Smooth muscle cell (in vitro differentiated cells): ENCODE measurements around the gene ROR2. TPM values are rescaled to one million over a fixed set of nuclear protein-coding genes. Genes with fewer than 3 reads are reported as not detected.

ENCODE experiments used
- DNase-seq: peaks from one replicate; lab custom pipeline; 2025; ENCODE audit not compliant: unreplicated experiment; lab: John Stamatoyannopoulos, UW
- H2AFZ ChIP-seq: fragments of 200-600 bp; sonication (generic); 2 replicates; pipeline ENCODE4 v1.6.0; 2016; ENCODE audit warnings: antibody characterized with exemption, low read depth, mild to moderate bottlenecking
- H3F3A ChIP-seq: fragments of 200-600 bp; sonication (generic); 2 replicates; pipeline ENCODE4 v1.6.0; 2017; ENCODE audit warnings: antibody characterized with exemption, low read depth
- H3K27ac ChIP-seq: fragments of 200-600 bp; sonication (generic); 2 replicates; pipeline ENCODE4 v1.5.1; 2016; ENCODE audit warnings: low read depth, mild to moderate bottlenecking
- H3K27me3 ChIP-seq: fragments of 200-600 bp; sonication (generic); 2 replicates; pipeline ENCODE4 v1.6.1; 2016; ENCODE audit warnings: low read depth, mild to moderate bottlenecking
- H3K36me3 ChIP-seq: fragments of 200-600 bp; sonication (generic); 2 replicates; pipeline ENCODE4 v1.5.1; 2016; ENCODE audit warnings: low read depth
- H3K4me1 ChIP-seq: fragments of 200-600 bp; sonication (generic); 2 replicates; pipeline ENCODE4 v1.5.1; 2016; ENCODE audit warnings: low read depth
- H3K4me2 ChIP-seq: fragments of 200-600 bp; sonication (generic); 2 replicates; pipeline ENCODE4 v1.6.0; 2016; ENCODE audit warnings: mild to moderate bottlenecking
- H3K4me3 ChIP-seq: fragments of 200-600 bp; sonication (generic); 2 replicates; pipeline ENCODE4 v1.5.1; 2016; ENCODE audit warnings: mild to moderate bottlenecking
- H3K79me2 ChIP-seq: fragments of 200-600 bp; sonication (generic); 2 replicates; pipeline ENCODE4 v1.6.0; 2016; ENCODE audit warnings: low read depth, mild to moderate bottlenecking
- H3K9ac ChIP-seq: fragments of 200-600 bp; sonication (generic); 2 replicates; pipeline ENCODE4 v1.6.0; 2016; ENCODE audit warnings: low read depth
- H3K9me3 ChIP-seq: fragments of 200-600 bp; sonication (generic); replicated peaks from 2 replicates; pipeline ENCODE4 v1.5.1; 2016; ENCODE audit warnings: low read depth
- H4K20me1 ChIP-seq: fragments of 200-600 bp; sonication (generic); 2 replicates; pipeline ENCODE4 v1.6.0; 2016; ENCODE audit warnings: low read depth
- WGBS: methylation state at CpG from one replicate; pipeline ENCODE4 v1.1.7; 2016; ENCODE audit warnings: low lambda C conversion rate; 5-methylcytosine and 5-hydroxymethylcytosine counted together
- polyA plus RNA-seq: library from polyadenylated mRNA; unstranded; fragments of >200 nt; fragmentation: Nextera tagmentation; extraction: Ambion mirVana; gene quantifications from 2 replicates; pipeline ENCODE4 v1.2.1, GENCODE V29; 2016
- total RNA-seq: library from RNA; depleted of rRNA; stranded (reverse); fragments of >200 nt; gene quantifications from 2 replicates; pipeline ENCODE4 v1.2.3, GENCODE V29; 2014
- TF ChIP-seq, protein P1 (sequence below): fragments of 200-600 bp; sonication (generic); IDR thresholded peaks from 2 replicates; pipeline ENCODE4 v1.5.1; 2017; ENCODE audit warnings: borderline replicate concordance, mild to moderate bottlenecking, antibody characterized with exemption; ENCODE audit not compliant: insufficient read depth, poor library complexity, severe bottlenecking

Gene ROR2
- total and polyA plus RNA-seq, 2 experiments from 2014 or later: 16.7 to 21.7 TPM

DNA sequence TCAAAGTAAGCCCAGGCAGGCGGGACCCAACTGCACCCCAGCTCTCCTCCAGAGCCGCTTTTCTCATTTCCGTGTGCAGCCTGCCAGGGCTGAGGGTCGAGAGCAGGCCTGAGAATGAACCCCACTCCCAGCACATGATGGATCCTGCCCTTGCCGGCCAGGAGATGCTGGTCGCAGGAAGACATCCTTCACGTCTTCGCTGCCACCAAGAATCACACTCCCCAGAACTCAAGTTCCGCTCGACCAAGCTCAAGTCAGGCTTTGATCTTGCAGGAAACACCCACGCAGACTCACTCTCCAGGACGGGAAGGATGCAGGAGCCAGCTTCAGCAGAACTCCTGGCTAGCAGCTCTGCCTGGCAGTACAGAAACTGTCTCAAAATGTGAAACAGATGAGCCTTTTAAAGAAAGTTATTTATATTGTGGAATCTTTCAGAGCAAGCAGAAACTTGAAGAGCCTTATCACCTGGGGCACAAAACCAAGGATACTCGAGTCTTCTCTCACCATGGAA is 102.4 kb downstream of the ROR2 start:
- no peak overlapping the region for H2AFZ ChIP-seq
- WGBS: 36% methylated on average over 13 of the region's 13 CpGs
- H3K27me3 ChIP-seq: no peaks in the 10 kb centered on the region
- TF ChIP-seq, protein P1, sequence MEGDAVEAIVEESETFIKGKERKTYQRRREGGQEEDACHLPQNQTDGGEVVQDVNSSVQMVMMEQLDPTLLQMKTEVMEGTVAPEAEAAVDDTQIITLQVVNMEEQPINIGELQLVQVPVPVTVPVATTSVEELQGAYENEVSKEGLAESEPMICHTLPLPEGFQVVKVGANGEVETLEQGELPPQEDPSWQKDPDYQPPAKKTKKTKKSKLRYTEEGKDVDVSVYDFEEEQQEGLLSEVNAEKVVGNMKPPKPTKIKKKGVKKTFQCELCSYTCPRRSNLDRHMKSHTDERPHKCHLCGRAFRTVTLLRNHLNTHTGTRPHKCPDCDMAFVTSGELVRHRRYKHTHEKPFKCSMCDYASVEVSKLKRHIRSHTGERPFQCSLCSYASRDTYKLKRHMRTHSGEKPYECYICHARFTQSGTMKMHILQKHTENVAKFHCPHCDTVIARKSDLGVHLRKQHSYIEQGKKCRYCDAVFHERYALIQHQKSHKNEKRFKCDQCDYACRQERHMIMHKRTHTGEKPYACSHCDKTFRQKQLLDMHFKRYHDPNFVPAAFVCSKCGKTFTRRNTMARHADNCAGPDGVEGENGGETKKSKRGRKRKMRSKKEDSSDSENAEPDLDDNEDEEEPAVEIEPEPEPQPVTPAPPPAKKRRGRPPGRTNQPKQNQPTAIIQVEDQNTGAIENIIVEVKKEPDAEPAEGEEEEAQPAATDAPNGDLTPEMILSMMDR: no peak
- H3K36me3 ChIP-seq: no peaks in the 10 kb centered on the region
- H3K9ac ChIP-seq: no peak overlapping the region
- peaks cover 3% of the 10 kb centered on the region for H3K79me2 ChIP-seq
- H3K9me3 ChIP-seq: no peaks in the 10 kb centered on the region
- peak overlapping the region; percentile 24 for H3K4me2 ChIP-seq
- H3K4me1 ChIP-seq: peaks cover 36% of the 10 kb centered on the region
- peak overlapping the region; percentile 18 for H3K27ac ChIP-seq
- H3K4me3 ChIP-seq: no peak overlapping the region
- H4K20me1 ChIP-seq: peaks cover 44% of the 10 kb centered on the region
- DNase-seq: no peak
- peaks cover 8% of the 10 kb centered on the region for H3F3A ChIP-seq

DNA sequence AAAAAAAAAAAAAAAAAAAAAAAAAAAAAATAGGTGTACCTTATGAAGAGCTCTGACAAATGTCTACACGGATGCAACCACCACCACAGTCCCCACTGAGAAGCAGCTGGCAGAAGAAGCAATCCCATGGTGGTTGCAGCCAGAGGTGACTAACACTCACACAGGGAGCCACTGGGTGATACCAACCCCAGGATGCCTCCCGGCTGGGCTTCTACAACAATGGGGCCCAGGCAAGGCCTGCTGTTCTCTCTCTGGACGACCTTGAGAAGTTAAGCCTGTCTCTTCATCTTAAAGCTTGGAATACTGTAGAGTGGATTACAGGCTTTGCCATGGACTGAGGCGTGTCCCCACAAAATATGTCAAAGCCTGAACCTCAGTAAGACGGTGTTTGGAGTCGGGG is 104.1 kb downstream of the ROR2 start:
- Histone ChIP-seq H3K36me3 (no peaks in the 10 kb centered on the region), H3K27me3 (no peaks in the 10 kb centered on the region), H3K4me1 (peaks cover 36% of the 10 kb centered on the region), H4K20me1 (peaks cover 62% of the 10 kb centered on the region), H3K4me2 (no peak overlapping the region), H3K79me2 (peaks cover 6% of the 10 kb centered on the region), H3K4me3 (no peak overlapping the region), H3F3A (peaks cover 8% of the 10 kb centered on the region), H3K27ac (no peak overlapping the region), H3K9ac (no peak overlapping the region), H2AFZ (no peak overlapping the region), H3K9me3 (no peaks in the 10 kb centered on the region)
- DNase-seq: no peak
- TF ChIP-seq, protein P1: no peak
- WGBS: 87% methylated on average over 6 of the region's 6 CpGs

DNA sequence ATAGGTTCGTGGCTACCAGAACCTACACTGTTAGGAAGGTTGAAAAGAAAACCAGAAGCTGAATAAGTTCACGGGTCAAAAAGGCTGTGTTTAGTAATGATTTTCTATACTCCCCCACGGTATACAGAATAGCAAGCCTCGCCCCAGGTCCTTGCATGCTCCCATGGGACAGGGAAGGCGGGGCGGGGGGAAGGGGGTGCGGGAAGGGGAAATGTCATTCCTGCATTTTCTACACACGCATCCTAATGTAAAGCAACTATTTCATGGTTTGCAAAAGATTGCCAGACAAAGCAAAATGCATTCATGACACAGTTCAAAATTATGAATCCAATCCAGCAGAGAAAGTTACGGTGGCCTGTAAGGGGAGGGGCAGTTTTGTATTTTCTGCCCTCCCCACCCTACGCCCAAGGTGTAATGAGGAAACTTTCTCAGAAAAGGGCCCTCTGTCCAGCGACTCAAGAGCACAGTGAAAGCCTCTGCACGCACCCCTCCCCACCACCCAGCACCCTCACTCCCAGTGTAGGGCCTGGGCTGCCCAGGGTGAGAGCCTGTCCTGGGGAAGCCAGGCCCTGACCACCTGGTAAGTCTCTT is 105.2 kb downstream of the ROR2 start:
- H3K9ac ChIP-seq: no peak overlapping the region
- H3K79me2 ChIP-seq: peaks cover 7% of the 10 kb centered on the region
- 89% methylated on average over 12 of the region's 12 CpGs for WGBS
- peaks cover 58% of the 10 kb centered on the region for H4K20me1 ChIP-seq
- H3K27me3 ChIP-seq: no peaks in the 10 kb centered on the region
- TF ChIP-seq, protein P1: no peak
- no peak overlapping the region for H2AFZ ChIP-seq
- peaks cover 8% of the 10 kb centered on the region for H3F3A ChIP-seq
- H3K4me3 ChIP-seq: no peak overlapping the region
- peaks cover 36% of the 10 kb centered on the region for H3K4me1 ChIP-seq
- H3K9me3 ChIP-seq: no peaks in the 10 kb centered on the region
- DNase-seq: no peak
- H3K4me2 ChIP-seq: no peak overlapping the region
- no peak overlapping the region for H3K27ac ChIP-seq
- no peaks in the 10 kb centered on the region for H3K36me3 ChIP-seq

DNA sequence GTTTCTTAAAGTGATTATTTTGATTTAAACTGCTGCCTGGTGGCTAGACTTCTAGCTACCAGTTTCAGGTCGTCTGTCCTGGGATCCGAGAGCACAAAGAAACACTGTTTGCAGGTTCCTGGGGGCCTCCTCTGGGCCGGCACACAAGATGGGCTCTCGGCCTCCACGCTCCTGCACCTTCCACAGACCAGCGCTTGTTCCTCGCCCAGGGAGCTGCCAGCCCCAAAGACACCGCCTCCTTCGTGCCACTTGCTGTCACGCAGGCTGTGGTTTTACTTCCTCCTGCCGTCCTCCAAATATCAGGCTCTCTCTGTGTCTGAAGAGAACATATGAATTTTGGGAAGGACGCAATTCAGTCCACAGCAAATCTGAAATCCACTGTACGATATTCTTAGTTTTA is 105.8 kb downstream of the ROR2 start:
- H3K36me3 ChIP-seq: no peaks in the 10 kb centered on the region
- no peaks in the 10 kb centered on the region for H3K9me3 ChIP-seq
- DNase-seq: no peak
- 88% methylated on average over 13 of the region's 13 CpGs for WGBS
- H4K20me1 ChIP-seq: peaks cover 58% of the 10 kb centered on the region
- H3K27me3 ChIP-seq: no peaks in the 10 kb centered on the region
- no peak overlapping the region for H3K4me3 ChIP-seq
- no peak overlapping the region for H3K4me2 ChIP-seq
- no peak overlapping the region for H3K27ac ChIP-seq
- no peak overlapping the region for H3K9ac ChIP-seq
- TF ChIP-seq, protein P1: no peak
- peaks cover 36% of the 10 kb centered on the region for H3K4me1 ChIP-seq
- H3K79me2 ChIP-seq: peaks cover 5% of the 10 kb centered on the region
- no peak overlapping the region for H2AFZ ChIP-seq
- H3F3A ChIP-seq: peaks cover 8% of the 10 kb centered on the region
